Eye (tissue), 1 donor: Measurements from ENCODE around the gene RPF1.
"Not testable (repeated sequence)": the region's sequence is repeated elsewhere in the genome, so short reads cannot be mapped to it uniquely, and the experiment has no call there.

ENCODE experiments used
- DNase-seq: peaks from one replicate; pipeline ENCODE4 v3.0.0-alpha.2; 2015

Gene RPF1

DNA sequence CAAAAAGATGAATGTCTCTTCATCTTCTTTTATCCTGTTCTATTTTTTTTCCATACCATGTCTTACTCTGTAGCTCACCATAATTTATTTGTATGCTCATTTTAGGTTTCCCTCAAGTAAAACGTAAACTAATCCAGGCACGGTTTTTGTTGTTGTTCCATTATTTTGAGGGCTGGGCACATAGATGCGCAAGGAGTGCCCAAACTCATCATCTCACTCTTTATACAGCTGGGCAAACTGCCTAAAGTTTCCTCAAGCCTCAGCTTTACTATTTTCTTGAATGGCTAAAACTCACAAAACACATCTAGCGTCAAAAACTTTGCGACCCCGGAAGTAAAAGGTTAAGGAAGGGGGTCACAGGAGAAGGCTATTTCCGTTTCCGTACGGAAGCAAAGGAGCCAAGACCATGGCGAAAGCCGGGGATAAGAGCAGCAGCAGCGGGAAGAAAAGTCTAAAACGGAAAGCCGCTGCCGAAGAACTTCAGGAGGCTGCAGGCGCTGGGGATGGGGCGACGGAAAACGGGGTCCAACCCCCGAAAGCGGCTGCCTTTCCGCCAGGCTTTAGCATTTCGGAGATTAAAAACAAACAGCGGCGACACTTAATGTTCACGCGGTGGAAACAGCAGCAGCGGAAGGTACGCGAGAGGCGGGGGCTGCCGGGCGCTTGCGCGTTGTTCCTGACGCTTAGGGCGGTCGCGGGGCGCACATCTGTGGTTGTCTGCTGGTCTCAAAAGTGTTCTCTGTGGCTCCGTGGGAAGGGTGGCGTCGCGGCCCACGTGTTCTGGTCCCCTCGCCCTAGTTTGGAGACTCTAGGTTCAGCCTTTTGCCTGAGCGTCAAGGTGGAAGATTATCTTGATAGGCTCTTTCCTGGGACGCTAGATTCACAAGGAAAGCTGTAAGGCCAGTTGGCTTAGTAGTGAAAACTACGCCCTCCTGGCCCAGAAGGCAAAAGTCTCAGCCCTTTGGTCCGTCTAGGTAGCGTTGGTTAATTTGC, at the start of gene RPF1:
RPF1 (plus strand) TSS at position 391 of the 993 bp plus-strand sequence; CDS start at position 407, 16 bp downstream.
- peak; percentile 95 for DNase-seq

DNA sequence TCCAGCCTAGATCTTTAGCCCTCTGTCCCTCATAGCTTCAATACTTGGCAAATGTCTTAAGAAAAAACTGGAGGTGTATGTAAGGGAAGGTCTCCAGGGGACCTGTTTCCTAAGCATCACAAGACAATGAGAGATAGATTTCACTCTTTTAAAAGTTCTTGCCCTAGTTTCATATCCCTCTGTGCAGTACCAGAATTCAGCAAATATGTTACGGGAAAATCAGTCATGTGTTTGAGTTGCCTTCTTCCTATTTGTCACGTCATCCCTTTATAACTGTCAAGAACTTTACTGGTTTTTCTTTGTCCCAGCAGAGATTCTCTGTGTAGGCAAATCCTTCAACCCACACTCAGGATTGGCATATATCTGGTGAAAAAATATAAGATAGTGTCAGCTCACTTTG, 48.5 kb upstream of the RPF1 start:
- DNase-seq = no peak

DNA sequence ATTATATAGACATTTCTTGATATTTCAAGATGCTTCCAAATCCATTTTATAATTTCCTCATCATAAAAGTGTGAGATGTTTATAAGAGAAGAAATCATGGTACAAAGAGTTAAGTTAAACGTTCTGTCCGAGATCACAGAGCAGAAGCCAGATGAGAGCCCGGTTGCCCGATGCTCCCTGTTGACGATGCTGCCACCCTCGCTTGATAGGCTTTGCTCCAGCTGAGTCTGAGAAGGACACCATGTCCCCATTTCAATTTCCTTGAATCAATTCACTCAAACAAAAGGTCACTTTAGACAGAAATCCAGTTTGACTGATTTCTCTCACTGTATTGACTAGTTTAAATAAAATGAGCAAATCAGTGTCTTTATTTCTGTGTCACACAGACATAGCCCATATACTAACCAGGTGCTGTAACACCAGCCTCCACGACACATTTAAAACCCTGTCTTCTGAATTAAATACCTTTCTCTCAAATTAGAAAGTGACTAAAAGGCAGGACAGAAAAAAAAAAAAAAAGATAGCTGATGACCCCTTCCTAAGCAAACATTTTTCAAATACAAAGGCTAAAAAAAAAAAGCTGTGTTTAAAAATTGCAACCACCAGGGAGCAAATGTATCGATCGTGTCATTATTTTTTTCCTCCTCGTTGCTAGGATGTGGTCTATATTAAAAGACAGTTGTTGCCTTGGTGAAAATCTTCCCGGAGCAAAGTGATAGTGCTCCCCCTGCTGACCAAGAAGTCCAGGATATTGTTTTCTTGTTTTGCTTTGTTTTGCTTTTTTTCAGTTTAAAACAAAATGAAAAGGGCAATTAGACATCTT, 45.6 kb upstream of the RPF1 start:
- DNase-seq = peak; percentile 89

- DNase-seq = no peak
These were observed 44.8 kb upstream of the RPF1 start for GRCh38 chr1:84434081-84434769.

DNA sequence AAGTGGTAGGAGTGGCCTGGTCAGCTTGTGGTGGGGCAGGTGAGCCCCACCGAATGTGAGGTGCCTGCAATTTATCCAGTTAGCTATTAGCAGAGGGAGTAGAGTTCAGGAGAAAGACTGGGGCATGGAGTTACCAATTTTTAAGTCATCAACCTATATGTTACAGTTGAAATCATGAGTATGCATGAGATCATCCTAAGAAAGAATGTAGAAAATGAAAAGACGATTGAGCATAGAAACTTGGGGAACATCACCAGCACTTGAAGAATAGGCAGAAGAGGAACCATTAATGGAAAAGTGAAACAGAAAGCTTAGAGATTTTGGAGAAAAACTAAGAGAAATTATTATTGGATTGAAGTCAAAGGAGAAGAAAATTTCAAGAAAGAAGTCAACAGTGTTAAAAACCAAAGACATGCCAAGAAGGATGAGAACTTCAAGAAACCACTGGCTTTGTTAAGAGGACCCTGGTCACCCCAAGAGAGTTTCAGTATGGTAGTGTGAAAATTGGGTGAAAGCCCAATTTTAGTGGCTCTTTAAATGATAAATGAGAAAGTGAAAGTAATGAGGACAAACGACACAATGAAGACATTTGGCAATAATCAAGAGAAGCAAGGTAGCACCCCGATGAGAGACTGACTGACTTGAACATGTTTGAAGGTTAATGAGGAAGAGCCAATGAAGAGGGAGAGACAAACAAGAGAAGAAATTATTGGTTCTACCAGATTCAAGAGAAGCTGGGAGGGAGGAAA, 44.1 kb upstream of the RPF1 start:
- no peak for DNase-seq

DNA sequence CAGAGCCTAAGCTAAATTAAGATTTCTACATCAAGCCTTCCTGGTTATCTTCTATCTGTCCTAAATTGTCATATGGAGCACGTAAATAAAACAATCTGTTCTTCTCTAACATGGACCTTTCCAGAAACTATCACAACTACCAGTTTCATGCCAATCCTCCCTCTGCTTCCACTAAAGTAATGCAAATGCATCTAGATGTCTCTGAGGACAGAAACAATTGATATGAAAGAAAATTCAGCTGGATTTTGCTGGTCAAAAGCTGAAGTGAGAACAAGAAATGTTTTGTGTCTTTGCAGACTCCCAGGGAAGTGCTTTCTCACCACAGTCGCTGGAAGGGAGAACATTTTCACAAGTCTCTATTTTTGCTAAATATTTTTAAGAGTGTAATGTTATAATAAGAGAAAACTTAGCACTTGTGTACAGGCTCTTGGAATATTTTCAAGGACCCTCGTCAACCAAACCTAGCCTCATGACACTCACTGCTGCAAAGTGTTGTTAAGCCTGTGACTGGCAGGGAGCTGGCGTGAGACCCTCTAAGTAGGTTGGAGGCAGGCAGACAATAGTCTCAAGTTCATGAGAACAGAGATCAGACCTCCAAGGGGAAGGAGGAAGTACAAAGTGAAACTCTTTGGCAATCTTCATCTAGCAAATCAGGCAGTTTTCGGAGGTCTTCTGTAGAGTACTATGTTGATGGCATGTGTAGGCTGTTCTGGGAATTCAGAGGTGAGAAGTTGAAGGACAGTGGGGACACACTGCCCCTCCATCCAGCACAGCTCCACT, 42.0 kb upstream of the RPF1 start:
- DNase-seq = no peak

DNA sequence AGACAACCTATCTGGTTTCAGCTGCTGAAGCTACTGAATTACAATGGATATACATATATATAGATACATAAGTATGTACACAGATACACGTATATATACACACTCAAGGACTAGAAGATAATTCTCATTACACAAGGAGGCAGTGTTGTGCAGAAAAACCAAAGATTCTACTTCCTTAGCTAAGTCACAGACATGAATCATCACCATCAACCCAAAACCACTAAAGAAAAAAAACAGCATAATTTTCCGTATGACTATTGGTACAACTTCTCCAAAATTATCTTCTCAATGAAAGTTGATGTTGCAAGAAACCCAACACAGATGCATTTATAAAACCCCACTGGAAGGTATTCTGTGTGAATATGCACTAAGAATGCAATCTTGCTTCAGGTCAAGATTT, 36.8 kb upstream of the RPF1 start:
- peak; percentile 50 for DNase-seq

GRCh38 chr1:84442747-84443646, 36.1 kb upstream of the RPF1 start:
- DNase-seq = not testable (repeated sequence)

DNA sequence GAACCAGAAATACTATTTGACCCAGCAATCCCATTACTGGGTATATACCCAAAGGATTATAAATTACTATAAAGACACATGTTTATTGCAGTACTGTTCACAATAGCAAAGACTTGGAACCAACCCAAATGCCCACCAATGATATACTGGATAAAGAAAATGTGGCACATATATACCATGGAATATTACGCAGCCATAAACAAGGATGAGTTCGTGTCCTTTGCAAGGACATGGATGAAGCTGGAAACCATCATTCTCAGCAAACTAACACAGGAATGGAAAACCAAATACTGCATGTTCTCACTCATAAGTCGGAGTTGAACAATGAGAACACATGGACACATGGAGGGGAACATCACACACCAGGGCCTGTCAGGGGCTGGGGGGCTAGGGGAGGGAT, 30.4 kb upstream of the RPF1 start:
- DNase-seq = not testable (repeated sequence)

- DNase-seq = no peak
These were observed 28.2 kb upstream of the RPF1 start for GRCh38 chr1:84450910-84451309.

GRCh38 chr1:84452436-84452835, 26.6 kb upstream of the RPF1 start:
- no peak for DNase-seq

- no peak for DNase-seq
These were observed 16.9 kb upstream of the RPF1 start for GRCh38 chr1:84462118-84462517.

DNA sequence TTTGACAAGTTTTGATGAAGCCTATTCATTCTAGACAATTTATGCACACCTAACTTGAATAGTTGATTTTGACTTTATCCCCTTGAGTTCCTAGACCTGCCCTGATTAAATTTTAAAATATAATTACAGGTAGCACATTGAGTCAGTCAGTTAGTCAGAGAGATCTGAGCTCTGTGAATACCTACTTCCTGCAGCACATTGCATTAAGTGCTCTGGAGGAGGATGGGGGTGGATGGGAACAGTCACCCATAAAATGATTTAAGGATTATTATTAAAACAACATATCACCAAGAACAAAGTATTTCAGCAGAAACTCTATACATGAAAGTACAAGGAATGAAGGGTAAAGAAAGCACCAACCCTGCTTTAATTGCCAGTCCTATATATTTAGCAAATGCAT, 11.8 kb upstream of the RPF1 start:
- DNase-seq = no peak

GRCh38 chr1:84476225-84476624, 2.8 kb upstream of the RPF1 start:
- DNase-seq = no peak

GRCh38 chr1:84479998-84480397, 932 bp downstream of the RPF1 start:
- DNase-seq = no peak

DNA sequence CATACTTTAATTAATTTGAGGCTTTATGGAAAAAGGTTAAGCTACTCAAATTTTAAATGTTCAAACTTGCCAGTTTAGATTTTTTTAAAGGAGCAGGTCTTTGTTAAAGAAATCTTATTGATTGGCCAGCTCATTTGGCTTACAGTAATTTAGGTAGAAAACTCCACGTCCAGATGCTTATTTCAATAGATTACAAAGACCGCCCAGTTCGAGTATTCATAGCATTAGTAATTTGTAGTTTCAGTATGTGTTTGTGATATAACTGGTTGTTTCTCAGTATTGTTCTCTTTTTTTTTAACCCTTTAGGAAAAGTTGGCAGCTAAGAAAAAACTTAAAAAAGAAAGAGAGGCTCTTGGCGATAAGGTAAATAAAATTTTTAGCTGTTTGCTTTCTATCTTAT, 1.6 kb downstream of the RPF1 start:
- no peak for DNase-seq

- DNase-seq = no peak
These were observed 2.3 kb downstream of the RPF1 start for GRCh38 chr1:84481317-84481716.

GRCh38 chr1:84488107-84488506, 9.0 kb downstream of the RPF1 start:
- DNase-seq = no peak

GRCh38 chr1:84489766-84490165, 10.7 kb downstream of the RPF1 start:
- no peak for DNase-seq

DNA sequence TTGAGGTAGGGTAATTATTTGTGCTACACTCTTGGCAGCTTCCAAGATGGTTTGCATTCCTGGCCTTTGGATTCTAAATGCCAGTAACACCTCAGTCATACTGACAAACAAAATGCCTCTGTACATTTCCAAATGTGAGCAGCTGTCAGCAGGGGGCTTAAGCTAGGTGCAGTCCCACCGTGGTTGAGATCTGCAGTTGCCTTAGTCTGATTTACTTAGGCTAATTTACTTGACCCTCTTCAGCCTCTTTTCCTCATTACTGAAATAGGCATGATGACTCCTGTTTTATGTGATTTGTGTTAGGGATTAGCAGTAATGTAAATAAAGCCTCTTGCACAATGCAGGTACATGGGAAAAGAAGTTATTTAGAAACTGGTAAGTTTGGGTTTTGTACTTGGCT, 13.7 kb downstream of the RPF1 start:
- no peak for DNase-seq
